ENCODE data around the gene SPINK1.
"Not testable (repeated sequence)": the region's sequence is repeated elsewhere in the genome, so short reads cannot be mapped to it uniquely, and the experiment has no call there.

The SPINK1 gene

DNA sequence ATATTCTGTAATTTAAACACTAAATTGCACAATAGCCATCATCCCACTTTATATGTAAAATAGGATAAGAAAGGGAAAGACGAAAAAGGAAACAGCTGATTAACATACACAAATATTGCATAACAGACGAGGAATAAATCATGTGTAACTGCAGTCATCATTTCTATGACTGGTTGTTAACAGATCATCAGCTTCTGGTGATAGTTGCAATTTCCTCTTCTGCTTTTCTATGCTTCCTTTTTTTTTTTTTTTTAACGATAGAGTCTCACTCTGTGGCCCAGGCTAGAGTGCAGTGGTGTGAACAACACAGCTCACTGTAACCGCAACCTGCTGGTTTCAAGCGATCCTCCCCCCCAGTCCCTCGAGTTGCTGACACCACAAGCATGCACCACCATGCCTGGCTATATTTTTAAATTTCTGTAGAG lies 26.4 kb downstream of the SPINK1 start:
- DNase-seq (ENCODE audit: low spot score): no peak

DNA sequence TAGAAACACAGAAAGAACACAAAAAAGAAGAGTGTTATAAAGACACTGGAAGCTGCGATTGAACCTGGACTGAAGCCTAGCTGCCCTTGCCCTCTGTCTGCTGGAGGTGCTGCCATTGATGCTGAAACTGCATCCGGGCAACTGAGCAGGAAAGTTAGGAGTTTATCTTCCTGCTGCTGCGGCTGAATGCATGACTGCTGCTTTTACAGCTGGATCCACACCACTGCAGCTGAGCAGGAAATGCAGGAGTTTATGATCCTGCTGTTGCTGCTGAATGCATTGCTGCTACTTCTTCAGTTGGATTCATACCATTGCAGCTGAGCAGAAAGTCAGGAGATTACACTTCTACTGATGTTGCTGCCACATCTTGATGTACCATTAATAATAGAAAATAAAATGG lies 27.1 kb downstream of the SPINK1 start:
- DNase-seq (ENCODE audit: low spot score): no peak

DNA sequence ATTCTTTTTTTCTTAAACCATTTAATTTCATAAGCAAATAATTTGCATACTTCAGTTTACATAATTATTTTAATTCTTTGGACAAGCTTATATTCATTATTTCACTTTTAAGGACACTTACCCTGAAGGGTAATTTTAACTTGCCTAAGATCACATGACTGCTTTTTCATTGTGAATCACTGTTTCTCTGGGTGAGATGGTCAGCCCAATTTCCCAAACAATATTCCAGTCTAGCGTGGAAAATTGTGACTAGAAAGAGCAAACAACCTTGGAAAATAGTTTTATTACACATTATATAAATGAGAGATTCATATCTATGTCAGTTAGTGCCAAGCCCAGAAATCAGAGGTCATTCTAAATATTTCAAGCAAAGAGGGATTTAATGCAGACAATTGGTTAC lies 27.5 kb downstream of the SPINK1 start:
- DNase-seq (ENCODE audit: low spot score): no peak

DNA sequence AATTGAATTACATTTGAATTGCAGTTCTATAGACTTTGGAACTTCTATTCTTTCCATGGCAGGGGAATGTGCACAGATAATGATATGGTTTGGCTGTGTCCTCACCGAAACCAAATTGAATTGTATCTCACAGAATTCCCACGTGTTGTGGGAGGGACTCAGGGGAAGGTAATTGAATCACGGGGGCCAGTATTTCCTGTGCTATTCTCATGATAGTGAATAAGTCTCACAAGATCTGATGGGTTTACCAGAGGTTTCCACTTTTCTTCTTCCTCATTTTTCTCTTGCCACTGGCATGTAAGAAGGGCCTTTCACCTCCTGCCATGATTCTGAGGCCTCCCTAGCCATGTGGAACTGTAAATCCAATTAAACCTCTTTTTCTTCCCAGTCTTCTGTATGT lies 28.3 kb downstream of the SPINK1 start:
- DNase-seq (ENCODE audit: low spot score): not testable (repeated sequence)

DNA sequence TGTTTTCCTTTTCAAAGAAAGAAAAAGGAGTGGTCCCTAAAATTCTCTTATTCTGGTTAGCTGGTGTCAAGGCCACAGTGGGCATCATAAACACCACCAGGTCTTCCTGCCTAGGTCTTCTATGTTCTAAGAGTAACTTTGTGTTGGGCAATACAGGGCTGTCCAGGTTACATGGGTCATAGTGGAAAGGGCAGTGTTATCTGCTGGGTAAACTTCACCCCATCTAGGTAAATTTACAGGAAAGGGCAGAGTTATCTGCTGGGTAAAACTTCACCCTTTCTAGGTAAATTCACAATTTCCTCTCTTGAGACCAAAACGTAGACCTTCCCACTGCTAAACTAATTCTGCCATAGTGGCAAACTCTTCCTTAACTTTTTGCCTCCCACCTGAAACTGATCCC lies 30.0 kb downstream of the SPINK1 start:
- DNase-seq (ENCODE audit: low spot score): no peak

DNA sequence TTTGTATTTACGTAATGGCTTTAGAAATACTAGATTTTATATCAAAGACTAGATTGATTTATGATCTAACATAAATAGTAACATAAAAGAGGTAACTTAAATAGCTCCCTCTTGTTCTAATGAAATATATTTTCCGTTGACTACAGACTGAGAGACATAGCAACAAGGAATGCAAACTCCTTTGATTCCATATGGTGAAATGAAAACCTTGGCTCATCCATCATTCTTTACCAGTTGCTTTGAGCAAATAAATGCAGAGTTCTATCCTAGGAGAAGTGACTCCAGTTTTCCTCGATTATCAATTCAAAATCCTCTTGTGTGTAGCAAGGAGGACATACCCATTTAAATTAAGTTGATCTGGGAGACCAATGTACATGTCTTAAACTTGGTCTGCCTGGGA lies 31.0 kb downstream of the SPINK1 start:
- DNase-seq (ENCODE audit: low spot score): no peak

DNA sequence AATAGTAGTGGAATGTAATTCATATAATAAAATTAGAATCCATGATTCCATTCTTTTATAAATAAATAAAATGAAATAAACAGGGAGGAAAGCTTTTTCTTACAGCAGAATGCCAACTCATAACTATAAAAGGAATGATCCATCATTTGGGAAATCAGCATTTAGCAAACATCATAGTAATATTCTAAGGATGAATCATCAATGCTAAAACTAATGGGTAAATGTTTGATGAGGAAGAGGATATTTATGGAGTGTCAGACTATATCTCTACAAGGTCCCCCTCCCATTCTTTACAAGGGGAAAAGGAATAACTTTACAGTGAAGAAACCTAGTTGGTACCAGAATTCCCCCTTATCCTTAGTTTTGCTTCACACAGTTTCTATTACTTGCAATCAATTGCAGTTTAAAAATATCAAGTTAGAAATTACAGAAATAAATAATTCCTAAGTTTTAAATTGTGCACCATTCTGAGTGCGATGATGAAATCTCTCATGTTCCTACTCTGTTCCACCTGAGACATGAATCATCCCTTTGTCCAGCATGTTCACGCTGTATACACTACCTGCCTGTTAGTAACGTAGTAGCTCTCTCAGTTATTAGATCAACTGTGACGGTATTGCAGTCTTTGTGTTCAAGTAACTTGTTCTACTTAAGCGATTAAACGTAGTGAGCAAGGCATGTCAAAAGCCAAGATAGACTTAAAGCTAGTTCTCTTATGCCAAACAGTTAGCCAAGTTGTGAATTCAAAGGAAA lies 34.7 kb downstream of the SPINK1 start:
- DNase-seq (ENCODE audit: low spot score): no peak

DNA sequence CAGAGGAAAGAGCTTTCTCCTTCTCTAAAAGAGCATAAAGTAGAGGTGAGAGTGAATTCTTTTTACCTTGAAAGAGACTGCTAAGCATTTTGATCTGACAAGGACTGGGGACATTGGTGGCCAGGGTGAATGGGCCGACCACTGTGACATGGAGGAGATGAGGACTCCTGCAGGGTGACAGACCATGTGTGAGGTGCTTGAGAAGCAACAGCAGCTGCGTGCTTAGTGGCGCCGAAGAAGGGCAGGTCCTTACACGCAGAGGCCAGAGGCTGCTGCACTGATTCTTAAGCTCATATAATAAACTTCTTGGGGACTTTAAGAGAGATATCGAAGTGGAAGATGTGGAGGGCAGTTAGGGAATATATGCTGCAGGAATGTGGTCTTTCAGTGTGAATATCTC lies 40.3 kb downstream of the SPINK1 start:
- DNase-seq (ENCODE audit: low spot score): no peak

DNA sequence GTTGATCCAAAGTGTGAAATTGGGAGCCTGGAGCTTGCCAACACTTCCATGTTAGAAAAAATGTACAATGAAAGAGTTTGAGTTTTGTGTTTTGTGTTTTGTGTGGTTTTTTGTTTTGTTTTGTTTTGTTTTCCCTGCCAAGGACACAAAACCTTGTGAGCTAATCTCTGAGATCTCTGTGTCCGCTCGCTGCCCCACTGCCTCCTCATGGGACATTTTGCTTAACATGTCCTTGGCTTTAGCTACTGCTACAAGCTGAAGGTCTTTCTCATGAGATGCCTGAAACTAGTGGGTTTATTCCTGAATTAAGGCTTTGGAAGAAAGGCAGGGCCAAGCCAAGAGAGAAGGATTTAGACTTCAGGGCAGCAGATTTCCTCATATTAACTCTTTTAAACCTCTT lies 41.7 kb downstream of the SPINK1 start:
- no peak for DNase-seq (ENCODE audit: low spot score)

DNA sequence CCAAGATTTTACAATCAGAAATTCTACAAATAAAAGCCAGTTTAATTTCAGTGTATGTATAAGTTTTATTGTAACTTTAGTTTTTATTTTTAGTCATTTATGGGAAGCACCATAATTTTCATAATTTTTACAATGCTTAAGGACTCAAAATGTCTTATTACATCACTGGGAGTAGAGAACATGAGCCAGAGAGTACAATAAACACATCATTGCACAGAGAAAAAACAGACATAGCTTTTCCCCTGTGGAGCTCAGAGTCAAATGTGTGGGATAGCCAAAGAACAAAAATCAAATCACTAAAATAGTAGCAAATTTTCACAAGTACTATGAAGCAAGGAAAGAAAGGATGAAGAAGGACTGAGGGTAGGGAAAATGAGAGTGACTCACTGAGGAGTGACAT lies 43.4 kb downstream of the SPINK1 start:
- no peak for DNase-seq (ENCODE audit: low spot score)

DNA sequence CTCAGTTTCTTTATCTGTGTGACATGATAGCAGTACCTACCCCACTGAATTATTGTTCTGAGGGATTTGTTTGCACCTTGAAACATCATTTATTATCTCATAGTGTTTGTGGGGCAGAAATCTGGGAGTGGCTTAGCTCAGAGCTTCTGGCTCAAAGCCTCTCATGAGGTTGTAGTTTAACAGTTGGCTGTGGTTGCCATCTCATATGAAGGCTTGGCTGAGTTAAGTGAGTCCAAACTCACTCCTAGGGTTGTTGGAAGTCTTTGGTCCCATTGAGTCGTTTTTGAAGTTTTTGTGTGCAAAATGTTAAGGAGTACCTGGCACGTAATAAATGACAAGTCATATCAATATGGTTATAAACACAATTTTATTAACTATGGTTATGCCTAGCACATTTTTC lies 45.3 kb downstream of the SPINK1 start:
- DNase-seq (ENCODE audit: low spot score): no peak

DNA sequence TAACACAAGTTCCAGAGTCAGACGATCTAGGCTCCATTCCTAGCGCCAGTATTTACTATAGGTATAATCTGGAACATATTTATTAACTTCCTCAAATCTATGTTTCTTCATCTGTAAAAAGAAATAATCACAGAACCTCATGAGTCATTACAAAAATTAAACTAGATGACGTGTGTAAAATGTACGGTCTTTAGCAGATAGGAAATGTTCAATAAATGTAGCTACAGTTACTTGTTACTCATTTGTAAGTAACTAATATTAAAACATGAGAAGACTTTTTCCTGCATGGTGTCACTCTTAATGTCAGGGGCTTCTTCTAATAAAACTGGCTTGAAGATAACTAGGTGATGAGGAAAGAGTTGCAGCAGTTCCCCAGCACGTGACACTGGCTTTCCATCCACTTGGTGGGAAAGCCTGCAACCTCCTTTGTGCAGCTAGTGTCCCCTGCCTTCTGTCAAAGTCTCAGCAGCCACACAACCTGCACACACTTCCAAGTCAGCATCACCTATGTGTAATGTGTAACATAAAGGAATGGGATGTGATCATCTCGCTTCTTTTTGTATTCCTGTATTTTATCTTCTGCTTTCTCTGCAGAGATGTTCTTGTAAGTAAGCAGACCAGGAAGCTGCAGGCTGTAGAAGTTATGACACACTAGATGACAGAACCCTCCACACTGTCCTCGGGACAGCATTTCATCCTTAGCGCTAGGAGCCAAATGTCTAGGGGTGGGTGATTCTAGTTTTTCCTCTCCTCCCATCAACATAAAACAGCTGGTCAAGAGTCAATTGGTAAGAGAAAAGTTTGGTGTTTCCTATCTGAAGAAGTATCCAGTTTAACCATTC lies 47.1 kb downstream of the SPINK1 start:
- DNase-seq (ENCODE audit: low spot score): no peak

DNA sequence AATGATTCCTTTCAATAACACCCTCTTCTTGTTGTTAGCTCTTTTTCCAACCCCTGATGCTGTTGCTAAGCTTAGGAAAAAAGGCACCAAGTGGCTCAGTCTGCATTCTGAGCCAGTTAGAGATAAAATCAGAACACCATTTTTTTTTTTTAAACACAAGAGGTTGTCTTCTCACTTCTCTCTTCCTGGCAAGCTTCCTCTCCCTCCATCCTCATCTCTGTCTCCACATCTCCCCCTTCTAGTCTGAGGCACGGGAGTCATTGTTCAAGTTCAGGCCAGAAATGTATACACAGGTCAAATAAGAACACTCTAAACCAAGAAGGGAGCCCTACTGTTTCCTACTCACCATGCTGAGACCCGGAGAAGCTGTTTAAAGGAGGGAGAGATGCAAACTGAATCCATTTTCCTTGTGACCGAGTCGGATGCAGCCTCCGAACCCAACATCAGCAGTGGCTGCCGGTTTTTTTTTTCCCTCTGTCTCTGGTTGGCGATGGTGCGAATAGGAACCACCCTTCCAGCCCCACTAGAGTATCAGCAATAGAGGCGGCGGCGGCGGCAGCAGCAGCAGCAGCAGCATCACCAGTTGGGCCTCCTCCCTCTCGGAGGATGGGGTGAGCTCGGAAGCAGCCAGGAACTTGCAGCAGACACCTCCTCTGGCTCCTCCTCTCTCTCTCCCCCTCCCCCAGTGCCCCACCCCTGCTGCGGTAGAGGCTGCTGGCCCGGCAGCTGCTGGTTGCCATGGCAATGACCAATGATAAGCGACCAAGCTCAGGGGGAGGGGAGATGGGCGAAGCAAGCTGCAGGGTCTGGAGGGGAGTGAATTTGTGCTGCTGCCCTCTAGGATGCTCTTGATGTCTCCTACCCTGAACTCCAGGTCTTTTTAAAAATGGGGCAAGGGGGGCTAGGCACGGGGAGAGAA lies 49.1 kb downstream of the SPINK1 start, which contains the start of gene JAKMIP2:
JAKMIP2 (minus strand) TSS at position 619 of the 919 bp plus-strand sequence. CDS start 110,922 bp downstream, outside the sequence.
- peak; percentile 17 for DNase-seq (ENCODE audit: low spot score)

DNA sequence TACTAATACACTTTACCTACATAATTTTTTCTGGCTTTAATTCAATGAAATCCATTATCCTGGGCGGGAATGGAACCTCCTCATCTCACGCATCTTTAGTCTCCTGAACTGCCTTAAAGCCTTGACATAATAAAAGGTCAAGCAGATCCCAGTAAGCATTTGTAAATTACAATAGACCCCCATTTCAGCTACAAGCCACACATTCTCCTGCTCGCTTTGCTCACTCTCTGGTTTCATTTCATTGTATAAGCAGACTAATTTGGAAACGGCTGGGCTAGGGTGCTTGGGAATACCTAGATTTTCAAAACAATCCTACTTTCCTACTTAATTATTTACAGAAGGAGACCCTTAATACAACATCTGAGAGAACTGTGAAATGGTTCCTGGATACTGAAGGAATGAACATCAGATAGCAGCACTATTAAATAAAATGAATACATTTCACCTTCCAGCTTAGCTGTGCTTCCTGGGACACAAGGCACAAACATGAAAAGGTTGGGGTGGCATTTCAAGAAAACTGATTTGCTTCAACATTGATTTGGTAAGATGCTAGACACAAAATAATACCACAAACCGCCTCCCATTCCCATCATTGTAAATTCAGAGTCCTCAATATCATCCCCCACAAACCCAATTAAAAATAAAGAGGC lies 50.4 kb downstream of the SPINK1 start:
- DNase-seq (ENCODE audit: low spot score): no peak

DNA sequence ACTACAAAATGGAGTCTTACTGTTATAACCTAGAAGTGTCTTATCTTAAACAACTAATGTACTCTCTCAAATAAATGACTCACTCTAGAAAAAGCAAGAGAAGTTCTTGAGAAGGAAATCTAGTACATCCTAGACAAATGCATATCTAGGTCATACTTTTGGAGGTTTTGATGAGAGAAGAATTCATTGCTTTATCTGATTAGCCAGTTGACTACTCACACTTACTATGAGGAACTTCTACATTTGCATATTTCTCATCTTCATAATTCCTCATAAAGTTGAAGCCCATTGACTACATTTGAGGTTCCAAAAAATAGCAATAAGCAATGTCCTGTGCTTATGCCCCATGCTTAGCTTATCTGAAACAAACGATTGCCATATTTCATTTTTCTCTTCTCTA lies 51.8 kb downstream of the SPINK1 start:
- DNase-seq (ENCODE audit: low spot score): no peak

DNA sequence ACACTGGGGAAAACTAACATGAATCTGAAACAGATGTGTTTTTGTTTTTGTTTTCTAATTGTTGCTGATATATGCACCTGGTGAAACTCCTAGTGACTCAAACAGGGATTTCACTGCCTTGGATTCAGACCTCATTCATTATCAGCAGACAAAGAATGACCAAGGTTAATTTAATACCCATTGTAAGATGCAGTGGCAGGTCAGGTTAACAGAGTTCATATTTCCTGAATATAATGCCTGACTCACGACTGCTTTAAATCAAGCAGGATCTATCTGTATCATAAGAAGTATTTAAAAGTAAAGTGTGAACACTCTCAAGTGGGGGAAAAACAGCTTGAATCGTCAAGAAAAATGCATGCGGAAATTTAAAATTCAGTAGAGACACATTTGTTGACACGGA lies 54.5 kb downstream of the SPINK1 start:
- DNase-seq (ENCODE audit: low spot score): no peak

Measured in AG08396 (cell line).